Astrocyte (in vitro differentiated cells and primary cell): ENCODE results near the gene DAZAP2.

ENCODE experiments used
- CTCF ChIP-seq: IDR thresholded peaks from 2 replicates; pipeline ENCODE4 v1.5.1; 2011; ENCODE audit warnings: low read depth, mild to moderate bottlenecking, inconsistent platforms, low read length, moderate library complexity; ENCODE audit not compliant: insufficient read depth
- EZH2 ChIP-seq: IDR thresholded peaks from 2 replicates; pipeline ENCODE4 v1.6.1; 2012; ENCODE audit warnings: mild to moderate bottlenecking, low read length, inconsistent platforms; ENCODE audit not compliant: insufficient read depth

- no peak for TF ChIP-seq CTCF
- no peak for TF ChIP-seq EZH2
These were observed 32.4 kb downstream of the DAZAP2 start for GRCh38 chr12:51270951-51271518.
